CD4-positive, CD25-positive, alpha-beta regulatory T cell (primary cell): ENCODE results near the gene BLOC1S4. TPM values are rescaled to one million over a fixed set of nuclear protein-coding genes. Genes with fewer than 3 reads are reported as not detected.
"Not testable (repeated sequence)": the region's sequence is repeated elsewhere in the genome, so short reads cannot be mapped to it uniquely, and the experiment has no call there.

Source experiments
- ATAC-seq, 2 donors: fragments of 150-1000 bp; cut with Tn5 transposase; one replicate each; pipeline ENCODE4 v1.10.0; 2021; ENCODE audit warnings: low read depth in 2 of 2, moderate number of reproducible peaks in 2 of 2, moderate library complexity in 1 of 2
- DNase-seq, 3 donors: peaks; one replicate each; pipeline versions ENCODE4 v3.0.0 to v3.0.0-alpha.2; 2012 to 2022; ENCODE audit warnings: mixed read lengths in 1 of 3
- H3K27ac ChIP-seq: one replicate; pipeline ENCODE4 v1.7.0; 2013; ENCODE audit warnings: mild to moderate bottlenecking, low read length; ENCODE audit not compliant: insufficient read depth, poor library complexity, severe bottlenecking
- H3K27me3 ChIP-seq: one replicate; pipeline ENCODE4 v1.7.0; 2013; ENCODE audit warnings: low read length; ENCODE audit not compliant: control insufficient read depth, insufficient read depth
- H3K36me3 ChIP-seq: one replicate; pipeline ENCODE4 v1.7.0; 2013; ENCODE audit warnings: mild to moderate bottlenecking, low read length, moderate library complexity; ENCODE audit not compliant: control insufficient read depth, insufficient read depth
- H3K4me1 ChIP-seq: 2 replicates; pipeline ENCODE4 v1.7.0; 2013; ENCODE audit warnings: mild to moderate bottlenecking, low read length; ENCODE audit not compliant: insufficient read depth, control insufficient read depth, poor library complexity, severe bottlenecking
- H3K4me3 ChIP-seq: one replicate; pipeline ENCODE4 v1.7.0; 2013; ENCODE audit warnings: low read depth, mild to moderate bottlenecking, low read length, moderate library complexity
- H3K9me3 ChIP-seq, 2 experiments: 1 replicate in 1 of 2; 2 replicates in 1 of 2; pipeline ENCODE4 v1.7.0; 2013; ENCODE audit warnings: low read length in 2 of 2, mild to moderate bottlenecking in 1 of 2, moderate library complexity in 1 of 2; ENCODE audit not compliant: control insufficient read depth in 2 of 2
- H3K27ac Mint-ChIP-seq, 3 donors: one replicate each; pipeline ENCODE4 v1.8.0; 2020 to 2022; ENCODE audit warnings: mild to moderate bottlenecking in 3 of 3, mixed read lengths in 3 of 3, moderate library complexity in 2 of 3
- H3K27me3 Mint-ChIP-seq: one replicate; pipeline ENCODE4 v1.8.0; 2022; ENCODE audit warnings: mild to moderate bottlenecking, mixed read lengths
- H3K36me3 Mint-ChIP-seq: one replicate; pipeline ENCODE4 v1.8.0; 2020; ENCODE audit warnings: mixed read lengths
- H3K4me1 Mint-ChIP-seq, 4 donors: one replicate each; pipeline ENCODE4 v1.8.0; 2020 to 2022; ENCODE audit warnings: mixed read lengths in 4 of 4, mild to moderate bottlenecking in 1 of 4
- H3K4me3 Mint-ChIP-seq, 4 donors: one replicate each; pipeline ENCODE4 v1.8.0; 2020 to 2022; ENCODE audit warnings: mild to moderate bottlenecking in 4 of 4, mixed read lengths in 4 of 4, moderate library complexity in 3 of 4
- H3K9me3 Mint-ChIP-seq, 7 donors: one replicate each; pipeline ENCODE4 v1.8.0; 2020 to 2022; ENCODE audit warnings: mixed read lengths in 7 of 7, mild to moderate bottlenecking in 3 of 7, moderate library complexity in 2 of 7
- polyA plus RNA-seq, 4 donors: library from polyadenylated mRNA; unstranded; fragments of 300-500 nt; fragmentation: Illumina TruSeq; gene quantifications; one replicate each; pipeline ENCODE4 v1.2.3, GENCODE V29; 2021
- total RNA-seq: library from RNA; stranded (reverse); gene quantifications from one replicate; pipeline ENCODE4 v1.2.3, GENCODE V29; 2022

Gene BLOC1S4
- total and polyA plus RNA-seq, 5 donors from 2014 or later, result 27.5 to 103 (median 91.0) TPM

GRCh38 chr4:6754481-6755087, 38.6 kb downstream of the BLOC1S4 start:
- no peaks in the 10 kb centered on the region for H3K9me3 Mint-ChIP-seq
- H3K4me3 Mint-ChIP-seq, result no peak overlapping the region
- H3K4me1 Mint-ChIP-seq, result peaks cover 0 to 14% (median 8%) of the 10 kb centered on the region in 4 donors

GRCh38 chr4:6755088-6755753, 39.2 kb downstream of the BLOC1S4 start:
- no peaks in the 10 kb centered on the region for H3K36me3 Mint-ChIP-seq
- Histone ChIP-seq H3K27me3 (no peaks in the 10 kb centered on the region), H3K27ac (no peak overlapping the region), H3K9me3 (no peaks in the 10 kb centered on the region), H3K4me1 (peaks cover 13% of the 10 kb centered on the region), H3K36me3 (no peaks in the 10 kb centered on the region), H3K4me3 (no peak overlapping the region)
- no peak overlapping the region for H3K27ac Mint-ChIP-seq
- DNase-seq (no peak), ATAC-seq (no peak)
- peaks cover 5% of the 10 kb centered on the region for H3K27me3 Mint-ChIP-seq
- H3K4me3 Mint-ChIP-seq, result no peak overlapping the region
- peaks cover 0 to 14% (median 8%) of the 10 kb centered on the region in 4 donors for H3K4me1 Mint-ChIP-seq
- H3K9me3 Mint-ChIP-seq, result no peaks in the 10 kb centered on the region

More at GRCh38 chr4:6754481-6755087, 38.6 kb downstream of the BLOC1S4 start:
- Histone ChIP-seq H3K4me3 (no peak overlapping the region), H3K4me1 (peaks cover 13% of the 10 kb centered on the region), H3K36me3 (no peaks in the 10 kb centered on the region), H3K9me3 (no peaks in the 10 kb centered on the region), H3K27ac (no peak overlapping the region), H3K27me3 (no peaks in the 10 kb centered on the region)
- ATAC-seq (no peak), DNase-seq (no peak)
- Mint-ChIP-seq H3K27me3 (peaks cover under 1% of the 10 kb centered on the region), H3K36me3 (no peaks in the 10 kb centered on the region), H3K27ac (no peak overlapping the region)

- H3K36me3 Mint-ChIP-seq, H3K27ac Mint-ChIP-seq, H3K4me3 Mint-ChIP-seq, DNase-seq, H3K4me1 ChIP-seq, H3K27me3 Mint-ChIP-seq, H3K4me3 ChIP-seq, H3K27ac ChIP-seq, ATAC-seq, H3K9me3 Mint-ChIP-seq, H3K36me3 ChIP-seq, H3K27me3 ChIP-seq, H3K9me3 ChIP-seq: not testable (repeated sequence)
- H3K4me1 Mint-ChIP-seq, result peaks cover 0 to 11% (median 7%) of the 10 kb centered on the region in 4 donors
These were observed 40.4 kb downstream of the BLOC1S4 start for GRCh38 chr4:6756345-6756744.

GRCh38 chr4:6758728-6759127, 42.8 kb downstream of the BLOC1S4 start:
- peaks cover 0 to 9% (median 0%) of the 10 kb centered on the region in 4 donors for H3K4me1 Mint-ChIP-seq
- no peaks in the 10 kb centered on the region for H3K36me3 Mint-ChIP-seq
- DNase-seq, result no peak
- no peaks in the 10 kb centered on the region for H3K9me3 ChIP-seq
- no peak overlapping the region for H3K4me3 ChIP-seq
- H3K9me3 Mint-ChIP-seq, result no peaks in the 10 kb centered on the region
- H3K4me3 Mint-ChIP-seq, result no peak overlapping the region
- no peak overlapping the region for H3K27ac ChIP-seq
- no peaks in the 10 kb centered on the region for H3K27me3 ChIP-seq
- H3K27ac Mint-ChIP-seq, result no peak overlapping the region
- no peaks in the 10 kb centered on the region for H3K4me1 ChIP-seq
- peaks cover 5% of the 10 kb centered on the region for H3K27me3 Mint-ChIP-seq
- H3K36me3 ChIP-seq, result no peaks in the 10 kb centered on the region
- ATAC-seq, result no peak

GRCh38 chr4:6760865-6761264, 44.9 kb downstream of the BLOC1S4 start:
- Mint-ChIP-seq H3K4me1 (peaks cover 0 to 11% (median 1%) of the 10 kb centered on the region in 4 donors), H3K36me3 (no peaks in the 10 kb centered on the region), H3K9me3 (no peaks in the 10 kb centered on the region), H3K27ac (peak overlapping the region in 1 of 3 donors; percentile 34), H3K4me3 (no peak overlapping the region), H3K27me3 (peaks cover 5% of the 10 kb centered on the region)
- H3K4me3 ChIP-seq, result no peak overlapping the region
- no peaks in the 10 kb centered on the region for H3K36me3 ChIP-seq
- no peaks in the 10 kb centered on the region for H3K27me3 ChIP-seq
- ATAC-seq, result no peak
- no peaks in the 10 kb centered on the region for H3K4me1 ChIP-seq
- no peak for DNase-seq
- no peak overlapping the region for H3K27ac ChIP-seq
- H3K9me3 ChIP-seq, result no peaks in the 10 kb centered on the region

GRCh38 chr4:6761649-6762615, 46.0 kb downstream of the BLOC1S4 start:
- no peaks in the 10 kb centered on the region for H3K4me1 ChIP-seq
- no peak overlapping the region for H3K27ac ChIP-seq
- no peak for DNase-seq
- peak overlapping the region in 1 of 4 donors; percentile 48 for H3K4me3 Mint-ChIP-seq
- no peaks in the 10 kb centered on the region for H3K27me3 ChIP-seq
- H3K36me3 ChIP-seq, result no peaks in the 10 kb centered on the region
- H3K27me3 Mint-ChIP-seq, result peaks cover 5% of the 10 kb centered on the region
- H3K9me3 ChIP-seq, result no peaks in the 10 kb centered on the region
- no peak overlapping the region for H3K27ac Mint-ChIP-seq
- H3K4me3 ChIP-seq, result no peak overlapping the region
- H3K9me3 Mint-ChIP-seq, result no peaks in the 10 kb centered on the region
- no peak for ATAC-seq
- H3K4me1 Mint-ChIP-seq, result peaks cover 0 to 19% (median 6%) of the 10 kb centered on the region in 4 donors
- H3K36me3 Mint-ChIP-seq, result no peaks in the 10 kb centered on the region

GRCh38 chr4:6763330-6763851, 47.4 kb downstream of the BLOC1S4 start:
- H3K27me3 Mint-ChIP-seq, result peaks cover 5% of the 10 kb centered on the region
- H3K36me3 Mint-ChIP-seq, result no peaks in the 10 kb centered on the region
- H3K27ac Mint-ChIP-seq, result no peak overlapping the region
- Histone ChIP-seq H3K27me3 (no peaks in the 10 kb centered on the region), H3K27ac (no peak overlapping the region), H3K4me3 (no peak overlapping the region), H3K36me3 (no peaks in the 10 kb centered on the region), H3K9me3 (no peaks in the 10 kb centered on the region), H3K4me1 (peaks cover 7% of the 10 kb centered on the region)
- H3K9me3 Mint-ChIP-seq, result no peaks in the 10 kb centered on the region
- ATAC-seq (no peak), DNase-seq (no peak)
- peaks cover 0 to 30% (median 8%) of the 10 kb centered on the region in 4 donors for H3K4me1 Mint-ChIP-seq
- no peak overlapping the region for H3K4me3 Mint-ChIP-seq
